ENCODE measurements around the gene CLIC5. TPM values are rescaled to one million over a fixed set of nuclear protein-coding genes. Genes with fewer than 3 reads are reported as not detected.
A peak's percentile ranks its signal among the peaks of the same experiment; 100 is the strongest.

The CLIC5 gene
- total RNA-seq, 1 donor from 2014 or later: 1.3 TPM

GRCh38 chr6:46050845-46051405 is 35.3 kb upstream of the CLIC5 start:
- H3K36me3 Mint-ChIP-seq (ENCODE audit: low read depth): no peaks in the 10 kb centered on the region
- intact Hi-C loops (cut with micrococcal nuclease): no loop called here
- H3K4me1 Mint-ChIP-seq (ENCODE audit: low read depth): peaks cover 21% of the 10 kb centered on the region
- peaks cover 3% of the 10 kb centered on the region for H3K27me3 Mint-ChIP-seq (ENCODE audit: insufficient read depth)
- no peaks in the 10 kb centered on the region for H3K9me3 Mint-ChIP-seq
- H3K4me3 Mint-ChIP-seq: no peak overlapping the region
- H3K27ac Mint-ChIP-seq: no peak overlapping the region
- no peak for DNase-seq (ENCODE audit: low spot score)

DNA sequence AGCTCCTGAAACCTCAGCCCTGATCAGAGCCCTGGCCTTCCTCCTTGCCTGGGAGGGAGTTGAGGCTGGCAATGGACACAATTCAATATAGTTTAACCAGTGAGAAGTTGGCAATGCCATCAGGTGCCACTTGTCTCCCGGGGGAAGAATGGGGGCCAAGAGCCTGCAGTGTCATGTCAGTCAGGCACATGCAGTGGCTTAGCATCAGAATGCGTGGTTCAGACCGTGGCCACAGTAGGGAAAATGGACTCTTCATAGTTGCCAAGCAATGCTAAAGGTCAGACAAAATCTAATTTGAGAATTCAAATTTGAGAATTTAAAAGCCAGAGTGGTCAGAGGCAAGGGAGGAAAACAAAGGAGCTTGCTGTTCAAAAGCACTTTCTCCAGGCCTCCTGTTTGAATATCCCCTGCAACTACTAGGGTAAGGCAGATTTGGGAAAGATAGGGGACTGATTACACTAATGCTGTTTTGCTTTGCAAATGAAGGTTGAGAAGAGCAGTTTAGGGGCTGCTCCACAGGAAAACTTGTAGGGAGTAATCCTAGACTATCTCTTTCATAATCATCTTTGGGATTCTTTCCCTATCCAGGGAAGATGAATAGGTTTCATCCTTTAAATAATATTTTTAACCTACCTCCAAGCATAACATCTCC is 33.1 kb upstream of the CLIC5 start:
- no peak for DNase-seq (ENCODE audit: low spot score)
- no peaks in the 10 kb centered on the region for H3K9me3 Mint-ChIP-seq
- intact Hi-C loops (cut with micrococcal nuclease): no loop called here
- H3K27me3 Mint-ChIP-seq (ENCODE audit: insufficient read depth): peaks cover 3% of the 10 kb centered on the region
- H3K4me3 Mint-ChIP-seq: no peak overlapping the region
- H3K27ac Mint-ChIP-seq: no peak overlapping the region
- H3K4me1 Mint-ChIP-seq (ENCODE audit: low read depth): peaks cover 17% of the 10 kb centered on the region
- no peaks in the 10 kb centered on the region for H3K36me3 Mint-ChIP-seq (ENCODE audit: low read depth)

GRCh38 chr6:46046558-46047174 is 31.0 kb upstream of the CLIC5 start:
- Mint-ChIP-seq H3K27me3 (ENCODE audit: insufficient read depth) (peaks cover 3% of the 10 kb centered on the region), H3K9me3 (no peaks in the 10 kb centered on the region), H3K4me3 (no peak overlapping the region), H3K4me1 (ENCODE audit: low read depth) (peaks cover 5% of the 10 kb centered on the region), H3K27ac (no peak overlapping the region), H3K36me3 (ENCODE audit: low read depth) (no peaks in the 10 kb centered on the region)
- intact Hi-C loops (cut with micrococcal nuclease): no loop called here
- no peak for DNase-seq (ENCODE audit: low spot score)

GRCh38 chr6:46044881-46045617 is 29.4 kb upstream of the CLIC5 start:
- Mint-ChIP-seq H3K27me3 (ENCODE audit: insufficient read depth) (peaks cover 3% of the 10 kb centered on the region), H3K4me1 (ENCODE audit: low read depth) (peaks cover 5% of the 10 kb centered on the region), H3K27ac (peak overlapping the region; percentile 62), H3K4me3 (no peak overlapping the region), H3K36me3 (ENCODE audit: low read depth) (no peaks in the 10 kb centered on the region), H3K9me3 (no peaks in the 10 kb centered on the region)
- intact Hi-C loops (cut with micrococcal nuclease): loop anchor here (2.0 kb wide), 1 partner anchor 34 kb away; no protein-coding TSS in a partner anchor
- DNase-seq (ENCODE audit: low spot score): no peak

DNA sequence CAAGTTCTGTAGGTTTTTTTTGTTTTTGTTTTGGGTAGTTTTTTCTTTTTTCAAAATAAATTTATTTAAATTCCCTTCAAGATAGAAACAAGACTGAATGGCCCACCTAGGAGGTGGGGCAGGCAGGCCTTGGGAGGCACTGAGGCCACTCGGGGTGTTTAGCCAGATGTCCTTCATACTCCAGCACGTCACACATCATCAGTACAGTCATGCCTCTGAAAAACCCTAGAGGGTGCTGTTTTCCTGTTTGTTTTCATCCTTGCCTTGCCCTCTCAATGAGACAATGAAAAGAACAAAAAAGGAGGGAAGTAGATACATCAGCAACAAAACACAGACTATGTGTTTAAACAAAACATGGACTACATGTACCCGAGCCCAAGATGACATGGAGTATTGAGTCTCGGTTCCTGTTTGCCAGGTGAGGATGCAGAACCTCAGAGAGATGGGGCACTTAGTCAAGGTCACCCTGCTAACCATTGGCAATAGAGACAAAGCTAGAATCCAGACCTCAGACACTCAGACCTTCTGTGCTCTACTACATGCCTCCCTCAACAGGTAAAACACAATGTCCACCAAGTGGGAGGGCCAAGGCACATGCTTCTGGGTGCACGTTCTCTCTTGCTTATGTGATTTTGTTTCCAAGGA is 26.8 kb upstream of the CLIC5 start:
- H3K9me3 Mint-ChIP-seq: no peaks in the 10 kb centered on the region
- no peaks in the 10 kb centered on the region for H3K36me3 Mint-ChIP-seq (ENCODE audit: low read depth)
- no peak overlapping the region for H3K4me3 Mint-ChIP-seq
- H3K27me3 Mint-ChIP-seq (ENCODE audit: insufficient read depth): no peaks in the 10 kb centered on the region
- peaks cover 5% of the 10 kb centered on the region for H3K4me1 Mint-ChIP-seq (ENCODE audit: low read depth)
- no peak for DNase-seq (ENCODE audit: low spot score)
- H3K27ac Mint-ChIP-seq: no peak overlapping the region
- intact Hi-C loops (cut with micrococcal nuclease): loop anchor here (1.0 to 2.0 kb wide), 2 partner anchors 48 to 368 kb away; no protein-coding TSS in a partner anchor

DNA sequence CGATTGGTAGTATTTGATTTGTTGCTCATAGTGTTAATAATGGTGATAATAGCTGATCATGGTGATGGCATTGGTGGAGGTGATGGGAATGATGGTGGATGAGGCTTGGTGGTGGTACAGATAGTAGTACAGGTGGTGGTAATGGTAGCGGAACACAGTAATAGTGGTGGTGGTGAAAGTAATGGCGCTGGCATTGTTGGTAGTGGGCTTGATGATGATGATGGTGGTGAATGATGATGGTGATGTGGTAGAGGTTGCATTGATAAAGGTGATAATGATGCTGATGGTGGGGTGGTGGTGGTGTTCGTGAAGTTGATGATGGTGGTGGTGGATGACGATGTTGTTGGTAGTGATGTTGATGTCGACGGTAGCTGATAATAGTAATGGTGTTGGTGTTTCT is 24.6 kb upstream of the CLIC5 start:
- Mint-ChIP-seq H3K4me1 (ENCODE audit: low read depth) (peaks cover 2% of the 10 kb centered on the region), H3K4me3 (no peak overlapping the region), H3K27me3 (ENCODE audit: insufficient read depth) (no peaks in the 10 kb centered on the region), H3K36me3 (ENCODE audit: low read depth) (no peaks in the 10 kb centered on the region), H3K9me3 (no peaks in the 10 kb centered on the region), H3K27ac (no peak overlapping the region)
- intact Hi-C loops (cut with micrococcal nuclease): no loop called here
- no peak for DNase-seq (ENCODE audit: low spot score)

DNA sequence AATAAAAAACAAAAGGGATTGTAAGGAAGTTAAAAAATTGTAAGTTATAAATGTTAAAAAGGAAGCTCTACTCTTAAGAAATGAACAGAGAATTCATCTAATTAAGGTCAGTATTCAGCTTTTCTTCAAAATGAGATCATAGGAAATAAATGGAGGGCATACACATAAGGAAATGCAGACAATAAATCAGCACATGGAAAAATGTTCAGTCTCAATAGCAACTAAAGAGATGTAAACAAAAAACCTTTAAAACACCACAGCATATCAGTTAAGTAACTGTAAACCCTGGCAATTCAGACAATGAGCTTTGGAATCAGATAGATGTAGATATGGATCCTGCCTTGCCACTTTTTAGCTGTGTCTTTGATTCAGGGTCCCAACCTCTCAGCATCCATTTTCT is 24.0 kb upstream of the CLIC5 start:
- no peaks in the 10 kb centered on the region for H3K9me3 Mint-ChIP-seq
- peaks cover under 1% of the 10 kb centered on the region for H3K27me3 Mint-ChIP-seq (ENCODE audit: insufficient read depth)
- H3K36me3 Mint-ChIP-seq (ENCODE audit: low read depth): no peaks in the 10 kb centered on the region
- H3K27ac Mint-ChIP-seq: no peak overlapping the region
- no peak for DNase-seq (ENCODE audit: low spot score)
- intact Hi-C loops (cut with micrococcal nuclease): no loop called here
- no peaks in the 10 kb centered on the region for H3K4me1 Mint-ChIP-seq (ENCODE audit: low read depth)
- H3K4me3 Mint-ChIP-seq: no peak overlapping the region

DNA sequence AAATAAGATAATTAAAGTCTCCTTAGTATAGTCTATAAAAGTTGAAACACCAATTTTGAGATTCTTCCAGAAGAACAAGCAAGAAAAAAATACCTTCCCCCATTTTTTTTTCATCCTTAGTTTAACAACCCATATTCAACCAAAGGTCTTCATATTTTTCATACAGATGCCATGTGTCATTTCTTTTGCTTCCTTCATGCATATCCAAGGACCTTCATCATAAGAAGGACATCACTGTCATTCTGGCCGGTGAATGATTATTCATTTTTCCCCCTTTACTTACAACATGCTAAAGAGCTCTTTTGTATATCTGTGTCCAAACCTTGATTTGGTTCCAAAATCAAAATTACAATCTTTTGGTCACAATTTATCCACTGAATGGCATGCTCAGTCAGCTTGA is 21.3 kb upstream of the CLIC5 start:
- Mint-ChIP-seq H3K36me3 (ENCODE audit: low read depth) (no peaks in the 10 kb centered on the region), H3K4me1 (ENCODE audit: low read depth) (no peaks in the 10 kb centered on the region), H3K4me3 (no peak overlapping the region), H3K27ac (no peak overlapping the region), H3K9me3 (no peaks in the 10 kb centered on the region), H3K27me3 (ENCODE audit: insufficient read depth) (peaks cover 4% of the 10 kb centered on the region)
- no peak for DNase-seq (ENCODE audit: low spot score)
- intact Hi-C loops (cut with micrococcal nuclease): no loop called here

DNA sequence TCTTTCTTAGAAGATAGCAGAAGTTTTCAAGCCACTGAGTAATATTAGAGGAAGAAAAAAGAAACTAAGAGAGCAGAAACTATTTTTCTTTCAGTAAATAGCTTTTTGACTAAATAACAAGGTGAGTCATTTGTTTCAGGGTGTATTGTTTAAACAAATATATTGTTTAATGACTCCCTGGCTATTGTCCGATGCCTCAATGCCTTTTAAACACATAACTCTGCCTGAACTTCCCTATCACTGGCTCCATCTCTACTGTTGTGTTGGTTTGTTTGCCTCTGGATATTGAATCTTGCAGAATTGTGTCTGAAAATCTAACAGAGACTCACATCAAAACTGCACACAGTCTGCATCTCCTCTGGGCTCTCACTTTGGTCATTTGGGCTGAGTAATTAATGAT is 19.6 kb upstream of the CLIC5 start:
- DNase-seq (ENCODE audit: low spot score): no peak
- no peak overlapping the region for H3K4me3 Mint-ChIP-seq
- H3K27me3 Mint-ChIP-seq (ENCODE audit: insufficient read depth): peaks cover 4% of the 10 kb centered on the region
- no peaks in the 10 kb centered on the region for H3K4me1 Mint-ChIP-seq (ENCODE audit: low read depth)
- H3K36me3 Mint-ChIP-seq (ENCODE audit: low read depth): no peaks in the 10 kb centered on the region
- no peak overlapping the region for H3K27ac Mint-ChIP-seq
- H3K9me3 Mint-ChIP-seq: no peaks in the 10 kb centered on the region
- intact Hi-C loops (cut with micrococcal nuclease): no loop called here

- DNase-seq (ENCODE audit: low spot score): no peak
- intact Hi-C loops (cut with micrococcal nuclease): no loop called here
- H3K27me3 Mint-ChIP-seq (ENCODE audit: insufficient read depth): peaks cover 7% of the 10 kb centered on the region
- no peaks in the 10 kb centered on the region for H3K9me3 Mint-ChIP-seq
- H3K36me3 Mint-ChIP-seq (ENCODE audit: low read depth): no peaks in the 10 kb centered on the region
- no peak overlapping the region for H3K27ac Mint-ChIP-seq
- no peak overlapping the region for H3K4me3 Mint-ChIP-seq
- no peaks in the 10 kb centered on the region for H3K4me1 Mint-ChIP-seq (ENCODE audit: low read depth)
Measured at GRCh38 chr6:46032110-46032998, 16.7 kb upstream of the CLIC5 start.

GRCh38 chr6:46029602-46030001 is 13.9 kb upstream of the CLIC5 start:
- Mint-ChIP-seq H3K27me3 (ENCODE audit: insufficient read depth) (peaks cover 11% of the 10 kb centered on the region), H3K27ac (no peak overlapping the region), H3K4me1 (ENCODE audit: low read depth) (no peaks in the 10 kb centered on the region), H3K36me3 (ENCODE audit: low read depth) (no peaks in the 10 kb centered on the region), H3K4me3 (no peak overlapping the region), H3K9me3 (no peaks in the 10 kb centered on the region)
- no peak for DNase-seq (ENCODE audit: low spot score)
- intact Hi-C loops (cut with micrococcal nuclease): no loop called here

- DNase-seq (ENCODE audit: low spot score): no peak
- intact Hi-C loops (cut with micrococcal nuclease): no loop called here
- Mint-ChIP-seq H3K4me1 (ENCODE audit: low read depth) (no peaks in the 10 kb centered on the region), H3K27ac (no peak overlapping the region), H3K27me3 (ENCODE audit: insufficient read depth) (peaks cover 8% of the 10 kb centered on the region), H3K4me3 (no peak overlapping the region), H3K36me3 (ENCODE audit: low read depth) (no peaks in the 10 kb centered on the region), H3K9me3 (peaks cover 4% of the 10 kb centered on the region)
Measured at GRCh38 chr6:46026307-46026706, 10.6 kb upstream of the CLIC5 start.
